Retinal pigment epithelial cell (primary cell): ENCODE data around the gene POLA2.

Source experiments
- DNase-seq: peaks from one replicate; pipeline ENCODE4 v3.0.0-alpha.2; 2010; ENCODE audit warnings: low read depth
- H3K4me3 ChIP-seq: 2 replicates; pipeline ENCODE4 v1.5.1; 2011; ENCODE audit warnings: mild to moderate bottlenecking, low read length, control low read depth, moderate library complexity
- TF ChIP-seq, protein P1 (sequence below): conservative IDR thresholded peaks from 2 replicates; pipeline ENCODE4 v1.5.1; 2011; ENCODE audit warnings: low read depth, low read length, control low read depth, inconsistent platforms

The POLA2 gene

DNA sequence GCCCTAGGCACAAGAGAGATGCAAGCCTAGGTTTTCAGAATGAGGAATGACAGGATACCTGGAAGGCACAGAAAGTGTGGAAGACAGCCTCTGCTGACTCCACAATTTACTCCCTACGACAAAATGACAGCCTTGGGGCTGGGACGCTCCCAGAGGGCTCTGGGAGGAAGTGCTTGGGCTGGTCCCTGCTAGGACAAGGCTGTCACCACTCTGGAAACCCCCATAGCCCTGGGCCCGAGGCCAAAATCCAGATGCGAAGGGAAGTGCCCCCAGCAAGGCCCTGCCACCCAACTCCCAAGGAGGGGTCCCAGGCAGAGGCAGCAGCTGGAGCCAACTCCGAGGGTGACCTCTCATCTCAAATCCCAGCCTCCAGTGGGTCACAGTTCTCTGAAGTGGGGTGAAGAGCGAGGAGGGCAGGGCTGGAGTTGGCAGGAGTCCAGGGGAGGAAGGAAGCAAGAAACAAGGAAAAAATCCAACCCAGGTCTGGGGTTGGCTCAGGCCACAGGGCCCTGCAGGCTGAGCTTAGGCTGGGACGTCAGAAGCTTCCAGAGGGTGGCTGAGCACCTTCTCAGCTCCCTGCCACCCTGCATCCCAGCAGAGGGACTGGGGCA lies 46.6 kb downstream of the POLA2 start:
- no peak for DNase-seq
- TF ChIP-seq, protein P1, sequence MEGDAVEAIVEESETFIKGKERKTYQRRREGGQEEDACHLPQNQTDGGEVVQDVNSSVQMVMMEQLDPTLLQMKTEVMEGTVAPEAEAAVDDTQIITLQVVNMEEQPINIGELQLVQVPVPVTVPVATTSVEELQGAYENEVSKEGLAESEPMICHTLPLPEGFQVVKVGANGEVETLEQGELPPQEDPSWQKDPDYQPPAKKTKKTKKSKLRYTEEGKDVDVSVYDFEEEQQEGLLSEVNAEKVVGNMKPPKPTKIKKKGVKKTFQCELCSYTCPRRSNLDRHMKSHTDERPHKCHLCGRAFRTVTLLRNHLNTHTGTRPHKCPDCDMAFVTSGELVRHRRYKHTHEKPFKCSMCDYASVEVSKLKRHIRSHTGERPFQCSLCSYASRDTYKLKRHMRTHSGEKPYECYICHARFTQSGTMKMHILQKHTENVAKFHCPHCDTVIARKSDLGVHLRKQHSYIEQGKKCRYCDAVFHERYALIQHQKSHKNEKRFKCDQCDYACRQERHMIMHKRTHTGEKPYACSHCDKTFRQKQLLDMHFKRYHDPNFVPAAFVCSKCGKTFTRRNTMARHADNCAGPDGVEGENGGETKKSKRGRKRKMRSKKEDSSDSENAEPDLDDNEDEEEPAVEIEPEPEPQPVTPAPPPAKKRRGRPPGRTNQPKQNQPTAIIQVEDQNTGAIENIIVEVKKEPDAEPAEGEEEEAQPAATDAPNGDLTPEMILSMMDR = no peak
- no peak overlapping the region for H3K4me3 ChIP-seq

DNA sequence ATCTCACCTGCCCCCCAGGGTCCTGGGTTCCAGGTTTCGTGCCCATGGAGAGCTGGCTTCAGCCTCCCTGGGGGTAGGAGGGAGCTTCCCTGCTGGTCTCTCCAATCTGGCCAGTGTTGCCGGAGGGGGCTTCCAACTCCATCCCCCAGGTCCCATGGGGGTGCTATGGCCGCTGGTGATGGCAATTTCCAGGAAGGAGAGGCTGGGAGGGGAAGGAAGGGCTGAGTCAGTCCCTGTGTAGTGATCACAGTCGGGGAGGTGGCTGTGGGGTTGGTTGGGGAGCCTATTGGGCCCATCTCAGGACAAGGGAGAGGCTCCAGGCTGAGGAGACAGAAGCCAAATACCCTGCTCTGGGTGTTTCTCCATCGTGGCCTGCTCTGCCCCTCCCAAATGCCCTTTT lies 47.2 kb downstream of the POLA2 start:
- DNase-seq = no peak
- TF ChIP-seq, protein P1 = no peak
- no peak overlapping the region for H3K4me3 ChIP-seq

DNA sequence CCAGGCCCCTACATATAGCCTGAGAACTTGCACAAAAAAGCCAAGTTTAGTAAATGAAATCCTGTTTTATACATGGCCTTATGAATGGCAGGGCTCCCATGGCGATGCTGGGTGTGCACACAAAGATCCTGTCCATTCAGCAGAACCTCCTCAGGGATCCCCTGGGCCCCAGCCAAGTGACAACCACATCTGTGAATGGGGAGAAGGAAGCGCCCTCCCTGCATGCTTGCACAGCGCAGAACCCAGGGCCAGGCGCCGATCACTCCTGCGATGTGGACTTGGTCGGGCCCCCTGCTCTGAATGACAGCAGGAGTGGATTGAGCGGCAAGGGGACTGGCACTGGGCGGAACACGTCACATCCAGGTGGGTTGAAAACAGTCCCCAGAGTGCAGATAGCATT lies 48.5 kb downstream of the POLA2 start:
- no peak for DNase-seq
- TF ChIP-seq, protein P1 = no peak
- H3K4me3 ChIP-seq = no peak overlapping the region

DNA sequence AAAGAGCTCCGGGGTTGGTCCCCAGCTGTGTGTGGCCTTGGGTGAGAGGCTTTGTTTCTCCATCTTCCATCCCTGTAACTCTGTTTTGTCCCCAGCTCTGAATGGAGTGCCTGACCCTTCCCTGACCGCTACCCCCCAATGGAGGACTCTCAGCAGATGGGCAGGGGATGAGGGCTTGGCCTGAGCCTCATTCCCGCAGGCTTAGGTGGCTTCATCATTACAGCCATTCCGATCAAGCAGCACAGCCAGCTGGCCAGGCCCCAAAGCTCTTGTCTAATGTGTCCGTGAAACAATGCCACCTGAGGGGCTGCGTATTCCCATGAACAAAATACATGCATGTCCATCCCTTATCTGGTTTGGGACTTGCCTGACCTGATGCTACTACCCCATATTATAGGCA lies 49.0 kb downstream of the POLA2 start:
- DNase-seq = no peak
- H3K4me3 ChIP-seq = no peak overlapping the region
- TF ChIP-seq, protein P1 = no peak

DNA sequence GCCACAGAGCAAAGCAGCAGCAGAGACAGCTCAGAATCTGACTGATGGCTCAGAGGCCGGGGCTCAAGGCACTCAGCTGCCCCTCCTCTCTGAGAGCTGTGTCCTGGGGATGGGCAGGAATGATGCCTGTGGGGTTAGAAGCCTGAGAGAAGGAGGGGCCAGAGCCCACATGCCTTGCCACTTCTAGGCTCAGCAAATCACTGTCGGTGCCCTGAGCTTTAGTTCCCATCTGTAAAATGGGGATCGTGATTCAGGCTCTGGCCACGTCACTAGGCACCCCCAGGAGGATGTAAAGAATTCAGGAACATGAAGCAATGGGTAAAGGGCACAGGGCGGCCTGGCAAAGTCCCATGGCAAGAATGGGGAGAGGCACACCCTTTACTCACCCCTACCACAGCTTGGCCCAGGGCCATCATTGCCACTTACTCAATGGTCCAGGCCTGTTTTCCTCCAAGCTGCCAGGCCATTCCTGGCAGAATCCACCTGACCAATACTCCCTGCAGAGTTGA lies 49.5 kb downstream of the POLA2 start:
- no peak overlapping the region for H3K4me3 ChIP-seq
- DNase-seq = no peak
- TF ChIP-seq, protein P1 = no peak

DNA sequence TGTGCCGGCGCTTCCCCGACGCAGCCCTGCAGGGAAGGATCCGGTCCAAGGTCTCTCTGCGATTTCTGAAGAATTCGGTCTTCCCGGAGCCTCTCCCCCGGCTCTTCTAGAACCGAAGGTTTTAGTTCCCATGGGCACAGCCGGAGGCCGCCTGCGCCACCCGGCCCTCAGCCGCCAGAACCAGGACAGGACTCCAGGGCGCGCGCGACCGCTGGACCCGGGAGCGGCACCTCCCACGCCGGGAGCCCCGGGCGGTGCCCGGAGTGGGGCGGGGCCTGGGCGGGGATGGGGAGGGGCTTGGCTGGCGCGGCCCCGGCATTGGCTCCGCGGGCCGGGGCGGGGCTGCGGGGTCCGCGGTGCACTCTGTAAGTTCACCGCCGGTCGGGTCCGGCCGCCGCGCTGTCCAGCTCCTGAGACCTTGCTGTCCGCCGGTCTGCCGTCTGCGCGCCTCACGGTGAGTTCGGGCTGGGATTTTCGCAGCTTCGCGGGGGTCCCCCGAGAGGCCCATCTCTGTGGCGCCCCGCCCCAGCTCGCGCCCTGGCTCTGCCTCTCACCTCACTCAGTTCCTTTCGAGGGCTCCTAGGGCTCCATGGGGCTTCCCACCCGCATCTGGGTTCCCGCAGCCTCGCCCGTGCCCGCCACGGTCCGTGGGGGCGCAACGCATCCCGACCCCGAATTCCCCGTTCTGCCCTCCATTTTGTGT lies 52.9 kb downstream of the POLA2 start, which contains the start of gene CDC42EP2:
Gene CDC42EP2 (plus strand): TSS at position 366 of the 703 bp plus-strand sequence. CDS start 6,033 bp downstream, outside the sequence.
- TF ChIP-seq, protein P1 = no peak
- DNase-seq = no peak
- peak within 1 kb of the TSS; percentile 76 for H3K4me3 ChIP-seq
